ENCODE measurements around the gene COX19.

COX19 gene

GRCh38 chr7:990933-991728, 15.8 kb upstream of the COX19 start:
- TF ChIP-seq EZH2 (IDR thresholded peaks at IDR 0.05) (no peak), POLR2AphosphoS5 (IDR thresholded peaks at IDR 0.05; ENCODE audit: borderline replicate concordance, low read depth, low read length) (no peak), FOXP2 (optimal IDR thresholded peaks at IDR 0.05; ENCODE audit: control extremely low read depth, extremely low read length, insufficient read depth) (no peak)
- Histone ChIP-seq H3K9ac (ENCODE audit: insufficient read length) (no peak overlapping the region), H3K4me3 (no peak overlapping the region), H3K9me3 (ENCODE audit: low read depth, low read length) (no peaks in the 10 kb centered on the region), H3K27ac (no peak overlapping the region), H3K36me3 (ENCODE audit: insufficient read depth, low read length) (no peaks in the 10 kb centered on the region)
- DNase-seq (ENCODE audit: low read depth, low spot score) = no peak

GRCh38 chr7:990352-990932, 15.1 kb upstream of the COX19 start:
- H3K9ac ChIP-seq (ENCODE audit: insufficient read length) = no peak overlapping the region
- DNase-seq (ENCODE audit: low read depth, low spot score) = no peak
- no peak for TF ChIP-seq POLR2AphosphoS5 (IDR thresholded peaks at IDR 0.05; ENCODE audit: borderline replicate concordance, low read depth, low read length)
- TF ChIP-seq FOXP2 (optimal IDR thresholded peaks at IDR 0.05; ENCODE audit: control extremely low read depth, extremely low read length, insufficient read depth) = no peak
- no peak for TF ChIP-seq EZH2 (IDR thresholded peaks at IDR 0.05)
- no peak overlapping the region for H3K27ac ChIP-seq
- no peaks in the 10 kb centered on the region for H3K36me3 ChIP-seq (ENCODE audit: insufficient read depth, low read length)
- H3K9me3 ChIP-seq (ENCODE audit: low read depth, low read length) = no peaks in the 10 kb centered on the region
- no peak overlapping the region for H3K4me3 ChIP-seq

- no peaks in the 10 kb centered on the region for H3K36me3 ChIP-seq (ENCODE audit: insufficient read depth, low read length)
- no peaks in the 10 kb centered on the region for H3K9me3 ChIP-seq (ENCODE audit: low read depth, low read length)
- peak overlapping the region; percentile 36; the same call in 1 of the 2 replicates for H3K27ac ChIP-seq
- TF ChIP-seq POLR2AphosphoS5 (IDR thresholded peaks at IDR 0.05; ENCODE audit: borderline replicate concordance, low read depth, low read length) = no peak
- no peak for TF ChIP-seq EZH2 (IDR thresholded peaks at IDR 0.05)
- TF ChIP-seq FOXP2 (optimal IDR thresholded peaks at IDR 0.05; ENCODE audit: control extremely low read depth, extremely low read length, insufficient read depth) = no peak
- no peak overlapping the region for H3K9ac ChIP-seq (ENCODE audit: insufficient read length)
- DNase-seq (ENCODE audit: low read depth, low spot score) = no peak
- H3K4me3 ChIP-seq = 0 out of 2 replicates have a peak overlapping the region, but pooled peaks have one; percentile 9
Measured at GRCh38 chr7:988963-989529, 13.7 kb upstream of the COX19 start.

GRCh38 chr7:988426-988911, 13.1 kb upstream of the COX19 start:
- no peak overlapping the region for H3K9ac ChIP-seq (ENCODE audit: insufficient read length)
- no peak for TF ChIP-seq FOXP2 (optimal IDR thresholded peaks at IDR 0.05; ENCODE audit: control extremely low read depth, extremely low read length, insufficient read depth)
- TF ChIP-seq EZH2 (IDR thresholded peaks at IDR 0.05) = no peak
- no peak for TF ChIP-seq POLR2AphosphoS5 (IDR thresholded peaks at IDR 0.05; ENCODE audit: borderline replicate concordance, low read depth, low read length)

GRCh38 chr7:987909-988308, 12.6 kb upstream of the COX19 start:
- no peaks in the 10 kb centered on the region for H3K9me3 ChIP-seq (ENCODE audit: low read depth, low read length)
- DNase-seq (ENCODE audit: low read depth, low spot score) = no peak
- H3K36me3 ChIP-seq (ENCODE audit: insufficient read depth, low read length) = no peaks in the 10 kb centered on the region
- H3K4me3 ChIP-seq = no peak overlapping the region
- H3K9ac ChIP-seq (ENCODE audit: insufficient read length) = no peak overlapping the region
- no peak overlapping the region for H3K27ac ChIP-seq
- no peak for TF ChIP-seq EZH2 (IDR thresholded peaks at IDR 0.05)
- TF ChIP-seq POLR2AphosphoS5 (IDR thresholded peaks at IDR 0.05; ENCODE audit: borderline replicate concordance, low read depth, low read length) = no peak
- TF ChIP-seq FOXP2 (optimal IDR thresholded peaks at IDR 0.05; ENCODE audit: control extremely low read depth, extremely low read length, insufficient read depth) = no peak

More at GRCh38 chr7:988426-988911, 13.1 kb upstream of the COX19 start:
- Histone ChIP-seq H3K4me3 (no peak overlapping the region), H3K27ac (no peak overlapping the region), H3K9me3 (ENCODE audit: low read depth, low read length) (no peaks in the 10 kb centered on the region), H3K36me3 (ENCODE audit: insufficient read depth, low read length) (no peaks in the 10 kb centered on the region)
- DNase-seq (ENCODE audit: low read depth, low spot score) = no peak

- TF ChIP-seq EZH2 (IDR thresholded peaks at IDR 0.05) = no peak
- no peak for TF ChIP-seq FOXP2 (optimal IDR thresholded peaks at IDR 0.05; ENCODE audit: control extremely low read depth, extremely low read length, insufficient read depth)
- no peak for TF ChIP-seq POLR2AphosphoS5 (IDR thresholded peaks at IDR 0.05; ENCODE audit: borderline replicate concordance, low read depth, low read length)
- Histone ChIP-seq H3K9me3 (ENCODE audit: low read depth, low read length) (no peaks in the 10 kb centered on the region), H3K4me3 (no peak overlapping the region), H3K27ac (no peak overlapping the region), H3K36me3 (ENCODE audit: insufficient read depth, low read length) (no peaks in the 10 kb centered on the region), H3K9ac (ENCODE audit: insufficient read length) (no peak overlapping the region)
- DNase-seq (ENCODE audit: low read depth, low spot score) = no peak
Measured at GRCh38 chr7:986766-987751, 11.7 kb upstream of the COX19 start.

- no peak overlapping the region for H3K27ac ChIP-seq
- TF ChIP-seq EZH2 (IDR thresholded peaks at IDR 0.05) (no peak), FOXP2 (optimal IDR thresholded peaks at IDR 0.05; ENCODE audit: control extremely low read depth, extremely low read length, insufficient read depth) (no peak), POLR2AphosphoS5 (IDR thresholded peaks at IDR 0.05; ENCODE audit: borderline replicate concordance, low read depth, low read length) (no peak)
- no peaks in the 10 kb centered on the region for H3K36me3 ChIP-seq (ENCODE audit: insufficient read depth, low read length)
- no peak overlapping the region for H3K9ac ChIP-seq (ENCODE audit: insufficient read length)
- H3K4me3 ChIP-seq = no peak overlapping the region
- H3K9me3 ChIP-seq (ENCODE audit: low read depth, low read length) = no peaks in the 10 kb centered on the region
- no peak for DNase-seq (ENCODE audit: low read depth, low spot score)
Measured at GRCh38 chr7:985915-986741, 10.8 kb upstream of the COX19 start.
